Measurements from ENCODE around the gene GORASP2. TPM values are rescaled to one million over a fixed set of nuclear protein-coding genes. Genes with fewer than 3 reads are reported as not detected.

The GORASP2 gene
- total and polyA plus RNA-seq, 2 experiments from 2014 or later = 44.5 to 45.2 TPM

GRCh38 chr2:170971071-170971470 lies 42.0 kb downstream of the GORASP2 start (continued):
- no peak for TF ChIP-seq ZNF462 (CRISPR knock-in tag; IDR thresholded peaks at IDR 0.05)
- no peak for TF ChIP-seq STAT1 (IDR thresholded peaks at IDR 0.05; ENCODE audit: unreplicated experiment)
- no peak for TF ChIP-seq REST (IDR thresholded peaks at IDR 0.05; ENCODE audit: unreplicated experiment)
- TF ChIP-seq ETS1 (IDR thresholded peaks at IDR 0.05) = no peak
- no peak for TF ChIP-seq NANOG (IDR thresholded peaks at IDR 0.05; ENCODE audit: borderline replicate concordance)
